Left lung (tissue), 10 donors: Measurements from ENCODE around the gene PRKCZ. TPM values are rescaled to one million over a fixed set of nuclear protein-coding genes. Genes with fewer than 3 reads are reported as not detected.

Experiments used
- ATAC-seq: fragments of 200-7000 bp; cut with Tn5 transposase; one replicate; pipeline ENCODE4 v1.9.1; 2020; ENCODE audit warnings: moderate library complexity
- DNase-seq, 4 donors: peaks; one replicate each; pipeline ENCODE4 v3.0.0-alpha.2; 2013 to 2020
- H3K27ac ChIP-seq, 2 donors: fragments of 200-600 bp; sonication (generic) in 1 of 2; one replicate each; pipeline versions ENCODE4 v1.5.0 to v1.8.0; 2020 to 2021
- H3K27me3 ChIP-seq, 2 donors: fragments of 200-600 bp; sonication (generic) in 1 of 2; one replicate each; pipeline versions ENCODE4 v1.5.0 to v1.8.0; 2020 to 2021
- H3K36me3 ChIP-seq, 2 donors: fragments of 200-600 bp; sonication (generic) in 1 of 2; one replicate each; pipeline versions ENCODE4 v1.5.0 to v1.8.0; 2020 to 2021
- H3K4me1 ChIP-seq, 2 donors: fragments of 200-600 bp; one replicate each; pipeline ENCODE4 v1.8.0; 2021
- H3K4me3 ChIP-seq, 2 donors: fragments of 200-600 bp; sonication (generic) in 1 of 2; one replicate each; pipeline versions ENCODE4 v1.5.0 to v1.8.0; 2020 to 2021; ENCODE audit warnings: mild to moderate bottlenecking in 1 of 2
- H3K9me3 ChIP-seq, 2 donors: fragments of 200-600 bp; sonication (generic) in 1 of 2; one replicate each; pipeline versions ENCODE4 v1.5.0 to v1.8.0; 2020 to 2021
- intact Hi-C, 2 donors: fragments of 100-400 bp; cut with DNase I; formaldehyde crosslinking; loops; one replicate each; pipeline versions ENCODE4 v1.11.2 to v1.14.2; 2022
- polyA plus RNA-seq, 6 donors: library from polyadenylated mRNA; unstranded; fragments of 120-200 nt; gene quantifications; one replicate each; pipeline ENCODE4 v1.2.1, GENCODE V29; 2013; ENCODE audit not compliant: insufficient read length in 6 of 6
- total RNA-seq, 2 donors: library from RNA; stranded (reverse); fragmentation: NEBNext Ultra II Directional; extraction: Animal tissue kit (Norgen Biotek cat#: 25700); gene quantifications; one replicate each; pipeline ENCODE4 v1.2.1, GENCODE V29; 2021
- TF ChIP-seq, protein P1 (sequence below), 2 donors: fragments of 200-600 bp; sonication (generic) in 1 of 2; IDR thresholded peaks; one replicate each; pipeline versions ENCODE4 v1.5.0 to v1.8.0; 2021; ENCODE audit warnings: antibody characterized with exemption in 2 of 2
- donor health status: DM: no; HTN: yes; CAD: no.
- donor health status: DM: no; HTN: no; CAD: no.

PRKCZ gene
- total and polyA plus RNA-seq, 8 donors = 37.5 to 129 (median 48.0) TPM

DNA sequence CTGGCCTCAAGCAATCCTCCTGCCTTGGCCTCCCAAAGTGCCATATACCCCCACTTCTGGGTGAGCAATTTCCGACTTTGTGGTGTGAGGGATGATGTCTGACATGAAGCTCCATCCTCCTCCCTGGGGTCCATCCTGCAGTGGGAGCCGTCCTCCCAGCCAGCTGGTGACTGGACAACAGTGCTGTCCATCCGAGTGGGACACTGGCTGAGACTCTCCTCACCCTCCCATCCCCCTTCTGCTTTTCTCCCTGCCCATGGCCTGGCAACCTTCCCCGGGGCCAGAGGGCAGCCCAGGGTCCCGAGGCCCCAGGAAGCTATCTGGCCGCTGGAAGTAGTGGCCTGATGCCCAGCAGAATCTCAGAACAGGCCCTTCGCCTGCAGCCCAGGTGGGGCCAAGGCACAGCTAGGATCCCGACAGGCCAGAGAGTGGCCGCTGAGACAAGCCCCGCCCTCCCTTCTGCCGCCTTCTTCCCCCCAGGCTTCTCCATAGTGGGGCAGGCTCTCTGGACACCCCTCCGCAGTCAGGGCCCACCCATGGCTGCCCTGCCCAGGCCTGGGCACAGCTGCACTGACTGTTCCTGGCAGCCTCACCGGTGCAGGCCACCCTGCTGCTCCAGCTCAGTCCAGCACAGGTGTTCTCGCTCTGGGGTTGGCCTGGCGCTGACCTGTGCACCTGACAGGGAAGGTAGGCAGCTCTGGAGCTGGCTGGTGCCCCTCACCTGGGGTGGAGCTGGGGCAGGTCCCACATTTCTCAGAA, 152.8 kb downstream of the PRKCZ start:
- H3K36me3 ChIP-seq = no peaks in the 10 kb centered on the region
- H3K4me1 ChIP-seq = peaks cover 23 to 62% of the 10 kb centered on the region in 2 donors
- TF ChIP-seq, protein P1, sequence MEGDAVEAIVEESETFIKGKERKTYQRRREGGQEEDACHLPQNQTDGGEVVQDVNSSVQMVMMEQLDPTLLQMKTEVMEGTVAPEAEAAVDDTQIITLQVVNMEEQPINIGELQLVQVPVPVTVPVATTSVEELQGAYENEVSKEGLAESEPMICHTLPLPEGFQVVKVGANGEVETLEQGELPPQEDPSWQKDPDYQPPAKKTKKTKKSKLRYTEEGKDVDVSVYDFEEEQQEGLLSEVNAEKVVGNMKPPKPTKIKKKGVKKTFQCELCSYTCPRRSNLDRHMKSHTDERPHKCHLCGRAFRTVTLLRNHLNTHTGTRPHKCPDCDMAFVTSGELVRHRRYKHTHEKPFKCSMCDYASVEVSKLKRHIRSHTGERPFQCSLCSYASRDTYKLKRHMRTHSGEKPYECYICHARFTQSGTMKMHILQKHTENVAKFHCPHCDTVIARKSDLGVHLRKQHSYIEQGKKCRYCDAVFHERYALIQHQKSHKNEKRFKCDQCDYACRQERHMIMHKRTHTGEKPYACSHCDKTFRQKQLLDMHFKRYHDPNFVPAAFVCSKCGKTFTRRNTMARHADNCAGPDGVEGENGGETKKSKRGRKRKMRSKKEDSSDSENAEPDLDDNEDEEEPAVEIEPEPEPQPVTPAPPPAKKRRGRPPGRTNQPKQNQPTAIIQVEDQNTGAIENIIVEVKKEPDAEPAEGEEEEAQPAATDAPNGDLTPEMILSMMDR (IDR thresholded peaks at IDR 0.05) = no peak
- intact Hi-C loops = no loop called here
- DNase-seq (peak in 1 of 4 donors; percentile 55), ATAC-seq (no peak)
- no peak overlapping the region for H3K27ac ChIP-seq
- no peaks in the 10 kb centered on the region for H3K9me3 ChIP-seq
- H3K4me3 ChIP-seq = no peak overlapping the region
- H3K27me3 ChIP-seq = no peaks in the 10 kb centered on the region

DNA sequence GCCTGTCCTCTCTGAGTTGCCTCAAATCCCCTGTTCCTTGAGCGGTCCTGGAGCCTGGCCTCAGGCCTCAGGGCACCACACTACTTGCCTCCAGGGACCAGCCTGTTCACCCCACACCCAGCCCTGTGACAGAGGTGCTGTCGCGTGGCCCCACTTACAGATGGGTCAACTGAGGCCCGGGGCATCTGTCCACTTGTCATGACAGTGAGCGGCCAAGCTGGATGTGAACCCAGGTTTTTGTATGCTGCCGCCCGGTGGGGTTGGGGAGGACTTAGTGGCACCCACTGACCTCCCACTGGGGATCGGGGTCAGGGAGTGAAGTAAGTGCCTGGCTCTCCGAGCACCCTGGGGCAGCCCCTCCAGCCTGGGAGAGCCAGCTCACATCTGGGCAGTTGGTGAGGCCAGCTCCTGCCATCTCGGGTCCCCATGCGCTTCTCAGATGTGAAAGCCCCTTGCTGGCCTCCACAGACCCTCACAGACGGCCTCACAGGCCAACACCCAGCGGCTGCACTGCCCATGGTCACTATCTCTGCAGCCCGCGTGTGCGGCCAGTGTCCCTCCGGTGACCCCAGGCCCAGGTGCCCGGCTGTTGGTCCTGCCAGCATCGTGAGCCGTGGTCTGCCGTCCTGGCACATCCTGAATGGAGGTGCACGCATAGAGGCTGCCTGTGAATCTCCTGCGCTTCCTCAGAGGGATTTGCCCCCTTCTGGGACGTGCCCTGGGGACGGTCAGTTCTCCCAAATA, 153.6 kb downstream of the PRKCZ start:
- Histone ChIP-seq H3K9me3 (no peaks in the 10 kb centered on the region), H3K27me3 (no peaks in the 10 kb centered on the region), H3K4me1 (peaks cover 24 to 66% of the 10 kb centered on the region in 2 donors), H3K36me3 (no peaks in the 10 kb centered on the region), H3K27ac (peak overlapping the region; percentile 78 to 84), H3K4me3 (peak overlapping the region; percentile 33 to 43)
- TF ChIP-seq, protein P1 (IDR thresholded peaks at IDR 0.05) = no peak
- intact Hi-C loops = no loop called here
- DNase-seq (peak in 1 of 4 donors; percentile 83), ATAC-seq (no peak)

- ATAC-seq (peak; percentile 62), DNase-seq (peak; percentile 66 to 93 (median 89))
- peaks cover 24 to 66% of the 10 kb centered on the region in 2 donors for H3K4me1 ChIP-seq
- TF ChIP-seq, protein P1 (IDR thresholded peaks at IDR 0.05) = no peak
- peak overlapping the region; percentile 33 to 55 for H3K4me3 ChIP-seq
- peak overlapping the region; percentile 78 to 84 for H3K27ac ChIP-seq
- intact Hi-C loops = no loop called here
- no peaks in the 10 kb centered on the region for H3K36me3 ChIP-seq
- H3K9me3 ChIP-seq = no peaks in the 10 kb centered on the region
- H3K27me3 ChIP-seq = no peaks in the 10 kb centered on the region
Observed at GRCh38 chr1:2204415-2205190, 154.4 kb downstream of the PRKCZ start.

GRCh38 chr1:2205191-2205952, 155.2 kb downstream of the PRKCZ start:
- DNase-seq = peak; percentile 88 to 99 (median 98)

More at GRCh38 chr1:2205191-2205952, 155.2 kb downstream of the PRKCZ start:
- H3K4me1 ChIP-seq = peaks cover 24 to 59% of the 10 kb centered on the region in 2 donors
- H3K36me3 ChIP-seq = no peaks in the 10 kb centered on the region
- H3K27me3 ChIP-seq = no peaks in the 10 kb centered on the region
- peak overlapping the region; percentile 79 to 83 for H3K27ac ChIP-seq
- intact Hi-C loops = no loop called here
- ATAC-seq = peak; percentile 84
- TF ChIP-seq, protein P1 (IDR thresholded peaks at IDR 0.05) = no peak
- peak overlapping the region; percentile 37 to 55 for H3K4me3 ChIP-seq
- no peaks in the 10 kb centered on the region for H3K9me3 ChIP-seq
